Head of caudate nucleus (tissue), 42 donors: ENCODE results near the gene ANKRD13A.
"Not testable (repeated sequence)": the region's sequence is repeated elsewhere in the genome, so short reads cannot be mapped to it uniquely, and the experiment has no call there.

Source experiments
- DNase-seq, 42 donors: peaks; one replicate each; pipeline versions ENCODE4 v3.0.0 to v3.0.0-alpha.2; 2020 to 2021; ENCODE audit warnings: mixed read lengths in 7 of 42
- intact Hi-C: fragments of 100-400 bp; cut with DNase I; formaldehyde crosslinking; loops from one replicate; pipeline ENCODE4 v1.15.0; 2022

ANKRD13A gene

DNA sequence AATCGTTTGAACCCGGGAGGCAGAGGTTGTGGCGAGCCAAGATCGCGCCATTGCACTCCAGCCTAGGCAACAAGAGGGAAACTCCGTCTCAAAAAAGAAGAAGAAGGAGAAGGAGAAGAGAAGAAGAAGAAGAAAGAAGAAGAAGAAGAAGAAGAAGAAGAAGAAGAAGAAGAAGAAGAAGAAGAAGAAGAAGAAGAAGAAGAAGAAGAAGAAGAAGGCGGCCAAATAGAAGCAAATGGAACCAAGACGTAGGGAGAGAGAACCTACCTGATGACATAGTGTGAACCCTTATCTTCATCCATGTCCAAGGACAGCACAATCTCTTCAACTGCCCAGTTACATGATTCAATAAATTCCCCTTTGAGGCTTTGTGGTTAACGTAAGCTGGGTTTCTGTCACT, 68.9 kb downstream of the ANKRD13A start:
- DNase-seq, intact Hi-C loops: not testable (repeated sequence)

DNA sequence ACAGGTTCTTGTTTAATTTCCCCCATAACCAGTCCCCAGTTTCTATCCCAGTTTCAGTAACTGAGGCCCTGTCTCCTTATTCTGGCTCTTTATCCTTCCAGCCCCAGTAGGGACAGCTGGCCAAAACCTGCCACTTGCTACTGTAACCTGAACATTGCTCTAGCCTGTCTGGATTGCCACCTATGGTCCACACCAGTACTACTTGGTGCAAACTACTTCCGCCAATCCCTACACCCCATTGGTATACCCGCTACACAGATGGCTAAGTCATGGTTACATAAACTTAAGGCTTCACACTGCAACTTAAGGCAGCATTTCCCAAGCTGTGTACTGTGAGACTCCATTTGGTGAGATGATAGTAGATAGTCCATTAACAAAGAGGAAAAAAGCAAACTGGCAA, 69.4 kb downstream of the ANKRD13A start:
- no peak for DNase-seq
- intact Hi-C loops: no loop called here

DNA sequence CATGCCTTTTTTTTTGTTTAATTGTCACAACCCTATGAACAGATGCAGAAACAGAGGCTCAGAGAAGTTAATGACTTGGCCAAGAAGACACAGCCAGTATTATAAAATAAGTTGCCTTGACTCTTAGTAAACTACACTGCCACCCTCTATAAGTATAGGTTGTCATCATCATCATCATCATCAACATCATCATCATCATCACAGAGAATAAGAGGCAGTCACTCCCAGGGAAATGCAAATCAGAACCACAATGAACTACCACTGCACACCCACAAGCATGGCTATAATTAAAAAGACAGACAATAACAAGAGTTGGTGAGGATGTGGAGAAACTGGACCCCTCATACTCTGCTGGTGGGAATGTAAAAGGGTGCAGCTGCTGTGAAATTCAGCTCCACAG, 72.3 kb downstream of the ANKRD13A start:
- DNase-seq: no peak
- intact Hi-C loops: no loop called here

DNA sequence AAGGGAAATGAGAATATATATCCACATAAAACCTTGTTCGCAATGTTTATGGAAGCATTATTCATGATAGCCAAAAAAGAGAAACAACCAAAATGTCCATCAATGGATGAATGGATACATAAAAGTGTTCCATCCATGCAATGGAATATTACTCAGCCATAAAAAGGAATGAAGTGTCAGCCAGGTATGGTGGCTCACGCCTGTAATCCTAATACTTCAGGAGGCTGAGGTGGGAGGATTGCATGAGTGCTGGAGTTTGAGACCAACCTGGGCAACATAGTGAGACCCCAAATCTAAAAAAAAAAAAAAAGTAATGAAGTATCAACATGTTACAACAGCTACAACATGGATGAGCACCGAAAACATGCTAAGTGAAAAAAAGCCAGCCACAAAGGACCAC, 72.7 kb downstream of the ANKRD13A start:
- intact Hi-C loops: no loop called here
- no peak for DNase-seq

DNA sequence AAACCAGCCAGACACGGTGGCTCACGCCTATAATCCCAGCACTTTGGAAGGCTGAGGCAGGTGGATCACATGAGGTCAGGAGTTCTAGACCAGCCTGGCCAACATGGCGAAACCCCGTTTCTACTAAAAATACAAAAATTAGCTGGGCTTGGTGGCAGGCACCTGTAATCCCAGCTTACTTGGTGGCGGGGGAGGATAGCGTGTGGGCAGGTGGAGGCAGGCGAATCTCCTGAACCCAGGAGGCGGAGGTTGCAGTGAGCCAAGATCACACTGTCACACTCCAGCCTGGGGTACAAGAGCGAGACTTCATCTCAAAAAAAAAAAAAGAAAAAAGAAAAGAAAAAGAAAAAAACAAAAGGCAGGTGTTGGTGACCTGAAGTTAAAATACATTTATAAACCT, 73.4 kb downstream of the ANKRD13A start:
- peak in 22 of 42 donors; percentile 13 to 58 (median 29) for DNase-seq
- intact Hi-C loops: not testable (repeated sequence)

DNA sequence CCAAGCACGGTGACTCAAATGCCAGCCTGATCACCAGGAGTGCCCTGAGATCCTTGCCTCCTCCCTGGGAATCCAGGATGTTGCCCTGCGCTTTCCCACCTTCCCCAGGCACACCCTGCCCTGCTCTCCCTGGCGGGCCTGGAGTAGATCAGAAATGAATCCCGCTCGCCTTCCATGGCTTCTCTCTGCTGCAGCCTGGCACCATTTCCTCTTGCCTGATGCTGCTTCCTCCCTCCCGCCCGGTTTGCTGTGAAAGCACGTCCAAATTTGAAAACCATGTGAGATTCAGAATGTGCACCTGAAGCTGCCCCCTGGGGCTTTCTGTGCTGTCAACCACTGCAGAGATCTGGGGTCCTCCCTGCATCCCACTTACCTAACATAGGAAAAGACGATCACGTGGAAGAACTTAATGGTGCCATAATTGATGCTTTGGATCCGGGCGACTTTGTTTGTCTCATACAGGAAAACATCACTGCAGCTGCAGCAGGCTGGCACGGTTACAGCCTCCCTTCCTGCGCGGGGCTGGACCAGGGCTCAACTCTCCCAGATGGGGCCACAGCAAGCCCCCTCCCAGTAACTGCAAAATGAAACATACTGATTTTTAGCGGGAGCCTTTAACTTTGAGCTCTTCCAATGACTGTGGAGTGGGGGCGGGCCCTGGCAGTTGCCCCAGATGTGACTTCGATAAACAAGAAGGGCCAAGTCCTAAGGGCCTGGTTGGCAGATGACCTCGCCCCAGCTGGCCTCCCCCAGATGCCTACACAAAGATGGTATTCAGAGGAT, 74.0 kb downstream of the ANKRD13A start:
- intact Hi-C loops: no loop called here
- DNase-seq: peak; percentile 80 to 99 (median 95)

DNA sequence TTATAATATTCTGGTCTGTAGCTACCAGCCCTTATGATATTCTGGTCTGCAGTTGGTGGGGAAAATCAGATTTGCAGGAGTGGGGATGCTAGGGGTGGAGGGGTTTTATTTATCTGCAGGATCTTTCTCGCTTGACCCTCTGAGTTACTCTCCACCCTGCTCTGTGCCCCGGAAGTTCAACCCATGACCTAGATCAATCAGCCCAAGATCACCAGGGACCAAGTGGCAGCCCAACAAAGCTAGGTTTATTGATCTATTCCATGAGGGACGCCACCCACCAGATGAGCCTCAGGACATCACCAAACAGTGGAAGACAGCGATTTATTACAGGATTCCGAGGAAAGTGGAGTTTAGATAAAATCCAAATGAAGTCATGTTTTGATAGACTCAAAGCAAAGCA, 74.9 kb downstream of the ANKRD13A start:
- DNase-seq: peak in 25 of 42 donors; percentile 11 to 76 (median 37)
- intact Hi-C loops: no loop called here

DNA sequence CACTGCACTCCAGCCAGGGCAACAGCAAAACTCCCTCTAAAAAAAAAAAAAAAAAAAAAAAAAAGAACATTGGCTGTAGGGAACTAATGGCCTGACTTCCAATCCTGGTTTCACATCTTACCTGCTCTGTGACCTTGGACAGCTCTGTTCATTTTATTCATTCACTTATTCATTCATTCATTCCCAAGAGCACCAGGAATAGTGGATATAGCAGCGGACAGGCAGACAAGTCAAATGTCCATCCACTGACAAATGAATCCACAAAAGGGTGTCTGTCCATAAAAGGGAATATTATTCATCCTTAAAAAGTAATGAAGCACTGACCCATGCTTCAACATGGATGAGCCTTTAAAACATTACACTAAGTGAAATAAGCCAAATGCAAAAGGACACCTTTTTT, 76.7 kb downstream of the ANKRD13A start:
- intact Hi-C loops: no loop called here
- no peak for DNase-seq

DNA sequence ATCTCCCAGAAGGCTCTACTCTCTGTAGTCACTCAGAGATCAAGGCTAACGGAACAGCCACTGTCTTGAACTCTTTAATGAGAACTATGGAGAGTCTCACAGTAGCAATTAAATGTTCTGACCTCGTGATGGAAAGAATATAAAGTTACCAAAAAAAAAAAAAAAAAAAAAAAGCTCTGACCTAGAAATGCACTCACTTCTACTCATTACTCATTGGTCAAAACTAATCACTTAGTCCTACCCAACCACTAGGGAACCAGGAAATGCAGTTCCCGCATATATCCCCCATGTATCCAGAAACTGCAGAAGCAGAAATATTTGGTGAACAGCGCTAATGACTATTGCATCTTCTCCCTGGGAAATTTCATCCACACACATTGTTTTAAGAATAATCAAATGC, 78.6 kb downstream of the ANKRD13A start:
- intact Hi-C loops: no loop called here
- no peak for DNase-seq

DNA sequence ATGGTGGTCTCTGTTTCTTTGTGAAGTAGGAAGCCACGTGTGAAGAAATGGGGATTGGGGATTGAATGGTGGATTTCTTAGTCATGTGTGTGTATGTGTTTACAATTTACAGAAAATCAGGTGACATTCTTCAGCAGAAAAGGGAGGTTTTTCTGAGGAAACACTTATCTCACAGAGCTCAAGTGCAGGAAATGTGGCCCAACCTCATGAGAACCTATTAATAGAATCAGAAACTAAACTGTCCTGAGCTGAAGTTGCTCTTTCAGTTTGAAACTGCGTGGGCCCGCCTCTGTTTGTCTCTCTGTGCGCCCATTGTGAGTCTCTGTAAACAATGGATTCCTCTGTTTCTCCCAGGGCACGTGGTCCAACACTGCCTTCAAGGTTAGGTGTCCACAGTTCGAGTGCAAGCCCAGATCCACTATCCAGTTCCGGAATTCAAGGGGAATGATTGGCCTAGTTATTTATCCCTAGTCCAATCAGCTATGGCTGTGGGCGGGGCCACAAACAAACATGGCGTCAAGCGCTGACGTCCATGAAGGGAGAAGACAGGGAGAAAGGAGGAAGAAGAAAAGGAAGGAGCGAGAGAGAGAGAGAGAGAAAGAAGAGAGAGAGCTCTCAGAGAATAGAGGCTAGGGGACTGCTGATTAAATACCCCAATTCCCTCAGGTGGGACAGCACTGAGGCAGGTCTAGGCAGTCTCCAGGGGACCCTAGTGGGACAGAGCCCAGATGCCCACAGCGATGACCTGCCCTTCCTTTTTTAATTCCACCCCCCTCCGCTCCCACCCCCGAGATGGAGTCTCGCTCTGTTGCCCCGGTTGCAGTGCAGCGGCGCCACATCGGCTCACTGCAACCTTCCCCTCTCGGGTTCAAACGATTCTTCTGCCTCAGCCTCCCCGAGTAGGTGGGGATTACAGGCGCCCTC, 80.5 kb downstream of the ANKRD13A start:
- DNase-seq: peak; percentile 58 to 97 (median 88)
- intact Hi-C loops: no loop called here

DNA sequence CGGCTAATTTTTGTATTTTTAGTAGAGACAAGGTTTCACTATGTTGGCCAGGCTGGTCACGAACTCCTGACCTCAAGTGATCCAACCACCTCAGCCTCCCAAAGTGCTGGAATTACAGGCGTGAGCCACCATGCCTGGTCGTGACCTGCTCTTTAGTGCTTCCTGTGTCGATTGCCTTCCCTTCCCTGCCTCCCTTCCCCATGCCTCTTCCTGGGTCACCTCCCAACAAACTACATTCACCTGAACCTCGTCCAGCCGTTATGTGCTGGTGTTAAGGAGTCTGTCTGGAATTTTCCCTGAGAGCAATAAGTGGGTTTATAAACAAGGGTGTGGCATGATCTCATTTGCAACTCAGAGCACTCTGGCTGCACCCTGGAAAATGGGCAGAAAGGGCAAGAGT, 81.2 kb downstream of the ANKRD13A start:
- intact Hi-C loops: no loop called here
- DNase-seq: no peak

DNA sequence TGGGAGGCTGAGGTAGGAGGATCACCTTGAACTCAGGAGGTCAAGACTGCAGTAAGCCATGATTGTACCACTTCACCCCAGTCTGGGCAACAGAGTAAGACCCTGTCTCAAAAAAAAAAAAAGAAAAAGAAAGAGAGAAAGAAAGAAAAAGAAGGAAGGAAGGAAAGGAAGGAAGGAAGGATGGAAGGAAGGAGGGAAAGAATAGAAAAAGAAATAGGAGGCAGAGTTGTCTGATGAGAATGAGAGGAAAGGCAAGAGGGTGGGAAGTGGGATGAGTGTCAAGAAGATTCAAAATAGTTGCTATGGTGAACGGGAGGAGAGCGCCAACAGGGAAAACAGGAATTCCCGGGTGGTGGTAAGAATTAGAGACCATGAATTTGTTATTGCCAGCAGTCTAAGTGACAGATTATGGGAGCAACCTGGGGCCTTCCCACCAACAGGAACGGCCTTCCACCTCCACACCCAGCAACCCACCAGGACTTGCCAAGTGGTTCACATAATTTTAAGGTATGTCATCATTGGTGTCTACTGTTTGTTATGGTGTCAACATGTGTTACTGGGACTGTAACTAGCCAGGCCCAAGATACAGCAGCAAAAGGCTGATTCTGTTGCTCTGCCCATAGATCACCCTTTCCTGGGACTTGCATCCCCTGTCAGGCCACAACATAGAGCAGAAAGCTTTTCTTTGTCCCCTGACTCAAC, 85.2 kb downstream of the ANKRD13A start:
- intact Hi-C loops: no loop called here
- DNase-seq: no peak

DNA sequence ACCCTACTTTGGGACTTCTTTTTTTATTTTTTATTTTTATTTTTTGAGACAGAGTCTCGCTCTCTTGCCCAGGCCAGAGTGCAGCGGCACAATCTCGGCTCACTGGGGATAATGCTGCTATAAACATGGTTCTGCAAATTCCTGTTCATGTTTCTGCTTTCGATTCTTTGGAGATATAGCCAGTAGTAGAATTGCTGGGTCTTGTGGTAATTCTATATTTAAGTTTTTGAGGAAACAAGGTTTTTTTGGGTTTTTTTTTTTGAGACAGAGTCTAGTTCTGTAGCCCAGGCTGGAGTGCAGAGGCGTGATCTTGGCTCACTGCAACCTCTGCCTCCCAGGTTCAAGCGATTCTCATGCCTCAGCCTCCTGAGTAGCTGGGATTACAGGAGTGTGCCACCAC, 89.0 kb downstream of the ANKRD13A start:
- intact Hi-C loops, DNase-seq: not testable (repeated sequence)

DNA sequence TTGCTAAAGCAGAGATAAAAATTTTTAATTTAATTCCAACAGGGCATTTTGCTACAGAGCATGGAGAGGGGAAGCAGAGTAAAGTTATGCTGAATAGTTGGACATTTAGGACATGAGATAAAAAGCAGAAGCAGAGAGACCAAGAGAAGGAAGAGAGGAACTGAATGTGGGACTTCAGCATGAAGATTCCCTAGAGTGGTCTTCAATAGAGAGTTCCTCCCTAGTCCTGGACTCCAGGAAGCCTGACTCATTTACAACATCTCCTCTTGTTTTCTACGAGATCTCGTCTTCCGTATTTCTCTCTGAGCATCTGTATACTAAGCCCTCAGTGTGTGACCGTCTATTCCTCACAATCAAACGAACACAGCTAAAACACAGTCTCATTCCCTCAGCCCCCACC, 89.7 kb downstream of the ANKRD13A start:
- intact Hi-C loops: no loop called here

More for the DNA sequence above, 89.7 kb downstream of the ANKRD13A start:
- no peak for DNase-seq
